ENCODE results near the gene ARL4D.
A peak's percentile ranks its signal among the peaks of the same experiment; 100 is the strongest.

Gene ARL4D

GRCh38 chr17:43398724-43399595, at the start of gene ARL4D:
ARL4D (plus strand) TSS chr17:43398993; CDS start chr17:43399733, 740 bp downstream.
- peak within 1 kb of the TSS; percentile 69 for H3K27ac ChIP-seq
- TF ChIP-seq Cebpa-rat (IDR thresholded peaks at IDR 0.05): no peak

GRCh38 chr17:43349142-43349541, 49.7 kb upstream of the ARL4D start:
- no peak overlapping the region for H3K27ac ChIP-seq
- H3K9ac ChIP-seq: no peak overlapping the region
- H3K4me1 ChIP-seq: no peaks in the 10 kb centered on the region
- no peak overlapping the region for H3K4me2 ChIP-seq
- no peaks in the 10 kb centered on the region for H3K27me3 ChIP-seq
- H4K20me1 ChIP-seq: no peaks in the 10 kb centered on the region
- peaks cover 55% of the 10 kb centered on the region for H3K9me3 ChIP-seq
- TF ChIP-seq Cebpa-rat (IDR thresholded peaks at IDR 0.05): no peak
- H3K36me3 ChIP-seq: peaks cover 40% of the 10 kb centered on the region
- H3K4me3 ChIP-seq: peak overlapping the region; percentile 31; the same call in 1 of the 2 replicates

More at GRCh38 chr17:43398724-43399595, at the start of gene ARL4D:
- Histone ChIP-seq H4K20me1 (no peaks in the 10 kb centered on the region), H3K4me3 (peak within 1 kb of the TSS; percentile 73), H3K4me2 (peak within 1 kb of the TSS; percentile 92), H3K36me3 (no peaks in the 10 kb centered on the region), H3K9me3 (no peaks in the 10 kb centered on the region), H3K27me3 (no peaks in the 10 kb centered on the region), H3K9ac (peak within 1 kb of the TSS; percentile 78), H3K4me1 (peaks cover 66% of the 10 kb centered on the region)

- H3K27me3 ChIP-seq: no peaks in the 10 kb centered on the region
- H3K4me2 ChIP-seq: no peak overlapping the region
- no peak overlapping the region for H3K9ac ChIP-seq
- H3K4me1 ChIP-seq: no peaks in the 10 kb centered on the region
- no peak overlapping the region for H3K4me3 ChIP-seq
- H4K20me1 ChIP-seq: no peaks in the 10 kb centered on the region
- peaks cover 50% of the 10 kb centered on the region for H3K9me3 ChIP-seq
- no peak overlapping the region for H3K27ac ChIP-seq
- no peak for TF ChIP-seq Cebpa-rat (IDR thresholded peaks at IDR 0.05)
- H3K36me3 ChIP-seq: peaks cover 40% of the 10 kb centered on the region
These were observed 47.9 kb upstream of the ARL4D start for GRCh38 chr17:43350888-43351361.

- no peak overlapping the region for H3K9ac ChIP-seq
- no peaks in the 10 kb centered on the region for H4K20me1 ChIP-seq
- no peak overlapping the region for H3K4me3 ChIP-seq
- no peak overlapping the region for H3K27ac ChIP-seq
- no peaks in the 10 kb centered on the region for H3K4me1 ChIP-seq
- no peak overlapping the region for H3K4me2 ChIP-seq
- no peaks in the 10 kb centered on the region for H3K27me3 ChIP-seq
- TF ChIP-seq Cebpa-rat (IDR thresholded peaks at IDR 0.05): no peak
- peaks cover 47% of the 10 kb centered on the region for H3K9me3 ChIP-seq
- H3K36me3 ChIP-seq: peaks cover 40% of the 10 kb centered on the region
These were observed 47.1 kb upstream of the ARL4D start for GRCh38 chr17:43351691-43352090.

GRCh38 chr17:43352579-43353331, 46.0 kb upstream of the ARL4D start:
- Histone ChIP-seq H3K4me1 (no peaks in the 10 kb centered on the region), H3K4me3 (no peak overlapping the region), H3K9me3 (peaks cover 36% of the 10 kb centered on the region), H3K27me3 (no peaks in the 10 kb centered on the region), H3K4me2 (no peak overlapping the region), H3K27ac (no peak overlapping the region), H3K9ac (no peak overlapping the region), H3K36me3 (peaks cover 32% of the 10 kb centered on the region), H4K20me1 (no peaks in the 10 kb centered on the region)
- TF ChIP-seq Cebpa-rat (IDR thresholded peaks at IDR 0.05): no peak

- Histone ChIP-seq H3K27ac (no peak overlapping the region), H3K4me1 (peaks cover 2% of the 10 kb centered on the region; the same call in 1 of the 2 replicates), H3K36me3 (peaks cover 25% of the 10 kb centered on the region), H4K20me1 (no peaks in the 10 kb centered on the region), H3K4me3 (no peak overlapping the region), H3K9ac (no peak overlapping the region), H3K27me3 (no peaks in the 10 kb centered on the region), H3K9me3 (peaks cover 30% of the 10 kb centered on the region), H3K4me2 (no peak overlapping the region)
- no peak for TF ChIP-seq Cebpa-rat (IDR thresholded peaks at IDR 0.05)
These were observed 45.4 kb upstream of the ARL4D start for GRCh38 chr17:43353393-43353792.

GRCh38 chr17:43354371-43354770, 44.4 kb upstream of the ARL4D start:
- no peak overlapping the region for H3K27ac ChIP-seq
- no peak overlapping the region for H3K4me2 ChIP-seq
- H3K4me3 ChIP-seq: no peak overlapping the region
- no peak overlapping the region for H3K9ac ChIP-seq
- no peak for TF ChIP-seq Cebpa-rat (IDR thresholded peaks at IDR 0.05)
- no peaks in the 10 kb centered on the region for H3K27me3 ChIP-seq
- H4K20me1 ChIP-seq: no peaks in the 10 kb centered on the region
- H3K36me3 ChIP-seq: peaks cover 15% of the 10 kb centered on the region; the same call in 1 of the 2 replicates
- peaks cover 12% of the 10 kb centered on the region for H3K4me1 ChIP-seq
- peaks cover 20% of the 10 kb centered on the region for H3K9me3 ChIP-seq

GRCh38 chr17:43356450-43356849, 42.3 kb upstream of the ARL4D start:
- H3K27ac ChIP-seq: no peak overlapping the region
- no peaks in the 10 kb centered on the region for H4K20me1 ChIP-seq
- peaks cover 21% of the 10 kb centered on the region for H3K4me1 ChIP-seq
- H3K9me3 ChIP-seq: no peaks in the 10 kb centered on the region
- H3K36me3 ChIP-seq: no peaks in the 10 kb centered on the region
- TF ChIP-seq Cebpa-rat (IDR thresholded peaks at IDR 0.05): no peak
- H3K4me2 ChIP-seq: no peak overlapping the region
- no peak overlapping the region for H3K4me3 ChIP-seq
- no peaks in the 10 kb centered on the region for H3K27me3 ChIP-seq
- no peak overlapping the region for H3K9ac ChIP-seq

GRCh38 chr17:43356999-43357398, 41.8 kb upstream of the ARL4D start:
- H3K36me3 ChIP-seq: no peaks in the 10 kb centered on the region
- H3K9ac ChIP-seq: no peak overlapping the region
- no peaks in the 10 kb centered on the region for H4K20me1 ChIP-seq
- no peaks in the 10 kb centered on the region for H3K27me3 ChIP-seq
- no peak for TF ChIP-seq Cebpa-rat (IDR thresholded peaks at IDR 0.05)
- no peak overlapping the region for H3K4me2 ChIP-seq
- H3K4me3 ChIP-seq: no peak overlapping the region
- H3K4me1 ChIP-seq: peaks cover 22% of the 10 kb centered on the region
- H3K27ac ChIP-seq: no peak overlapping the region
- no peaks in the 10 kb centered on the region for H3K9me3 ChIP-seq
